GM23248 (cell line): ENCODE measurements around the gene PDLIM7. TPM values are rescaled to one million over a fixed set of nuclear protein-coding genes. Genes with fewer than 3 reads are reported as not detected.

Experiments used
- DNase-seq: peaks from one replicate; pipeline ENCODE4 v3.0.0-alpha.2; 2015
- H2AFZ ChIP-seq: fragments of 200-600 bp; sonication (generic); 2 replicates; pipeline ENCODE4 v1.6.1; 2016; ENCODE audit warnings: antibody characterized with exemption
- H3F3A ChIP-seq: fragments of 200-600 bp; sonication (generic); 2 replicates; pipeline ENCODE4 v1.6.1; 2016; ENCODE audit warnings: mild to moderate bottlenecking, antibody characterized with exemption, mixed run types; ENCODE audit not compliant: insufficient read depth
- H3K27ac ChIP-seq: fragments of 200-600 bp; sonication (generic); 2 replicates; pipeline ENCODE4 v1.5.1; 2016; ENCODE audit warnings: mild to moderate bottlenecking
- H3K27me3 ChIP-seq: fragments of 200-600 bp; sonication (generic); replicated peaks from 2 replicates; pipeline ENCODE4 v1.6.1; 2016; ENCODE audit warnings: mild to moderate bottlenecking; ENCODE audit not compliant: insufficient read depth
- H3K36me3 ChIP-seq: fragments of 200-600 bp; sonication (generic); 2 replicates; pipeline ENCODE4 v1.6.1; 2016; ENCODE audit warnings: low read depth, mild to moderate bottlenecking
- H3K4me1 ChIP-seq: fragments of 200-600 bp; sonication (generic); 2 replicates; pipeline ENCODE4 v1.6.1; 2016; ENCODE audit warnings: mild to moderate bottlenecking; ENCODE audit not compliant: insufficient read depth
- H3K4me2 ChIP-seq: fragments of 200-600 bp; sonication (generic); one replicate; pipeline ENCODE4 v1.6.1; 2016; ENCODE audit warnings: mild to moderate bottlenecking; ENCODE audit not compliant: unreplicated experiment
- H3K4me3 ChIP-seq: fragments of 200-600 bp; sonication (generic); 2 replicates; pipeline ENCODE4 v1.5.1; 2016; ENCODE audit warnings: mild to moderate bottlenecking
- H3K79me2 ChIP-seq: fragments of 200-600 bp; sonication (generic); 2 replicates; pipeline ENCODE4 v1.6.1; 2016; ENCODE audit warnings: mild to moderate bottlenecking; ENCODE audit not compliant: insufficient read depth
- H3K9ac ChIP-seq: fragments of 200-600 bp; sonication (generic); 2 replicates; pipeline ENCODE4 v1.6.1; 2016; ENCODE audit warnings: mild to moderate bottlenecking
- H3K9me2 ChIP-seq: fragments of 200-600 bp; sonication (generic); 2 replicates; pipeline ENCODE4 v1.6.1; 2016; ENCODE audit warnings: mixed run types, mild to moderate bottlenecking, moderate library complexity; ENCODE audit not compliant: insufficient read depth
- H3K9me3 ChIP-seq: fragments of 200-600 bp; sonication (generic); one replicate; pipeline ENCODE4 v1.6.1; 2017; ENCODE audit warnings: low read depth
- H4K20me1 ChIP-seq: fragments of 200-600 bp; sonication (generic); 2 replicates; pipeline ENCODE4 v1.6.0; 2016; ENCODE audit not compliant: insufficient read depth
- EZH2 ChIP-seq: fragments of 200-600 bp; sonication (generic); IDR thresholded peaks from 2 replicates; pipeline ENCODE4 v1.6.1; 2018; ENCODE audit warnings: antibody characterized with exemption, mild to moderate bottlenecking; ENCODE audit not compliant: insufficient read depth, poor library complexity, severe bottlenecking
- EZH2phosphoT487 ChIP-seq: fragments of 200-600 bp; sonication (generic); IDR thresholded peaks from 2 replicates; pipeline ENCODE4 v1.6.1; 2018; ENCODE audit warnings: antibody characterized with exemption, moderate library complexity, mild to moderate bottlenecking, low read depth; ENCODE audit not compliant: insufficient read depth
- WGBS, 2 experiments: methylation state at CpG; one replicate each; pipeline ENCODE4 v1.1.6; 2015 to 2017; ENCODE audit warnings: low lambda C conversion rate in 2 of 2, low coverage in 1 of 2; ENCODE audit errors: missing lambda C conversion rate in 2 of 2; 5-methylcytosine and 5-hydroxymethylcytosine counted together
- in situ Hi-C: fragments of 300-500 bp; cut with MboI; formaldehyde crosslinking; loops from 2 replicates; pipeline ENCODE4 v1.15.0; 2020
- polyA plus RNA-seq: library from polyadenylated mRNA; unstranded; fragments of >200 nt; fragmentation: Nextera tagmentation; extraction: Ambion mirVana; gene quantifications from 2 replicates; pipeline ENCODE4 v1.2.1, GENCODE V29; 2016
- total RNA-seq: library from RNA; depleted of rRNA; stranded (reverse); fragments of >200 nt; shearing (Covaris generic); gene quantifications from 2 replicates; pipeline ENCODE4 v1.2.3, GENCODE V29; 2014

Gene PDLIM7
- total and polyA plus RNA-seq, 2 experiments from 2014 or later = 320 to 556 TPM

GRCh38 chr5:177465044-177465443, 32.4 kb downstream of the PDLIM7 start:
- no peak for DNase-seq
- Histone ChIP-seq H3K79me2 (peaks cover 55% of the 10 kb centered on the region), H3K4me1 (peaks cover 14% of the 10 kb centered on the region), H3K9me2 (no peaks in the 10 kb centered on the region), H3K4me3 (no peak overlapping the region), H2AFZ (no peak overlapping the region), H3K36me3 (peaks cover 20% of the 10 kb centered on the region), H3K27me3 (no peaks in the 10 kb centered on the region), H3K27ac (no peak overlapping the region), H4K20me1 (no peaks in the 10 kb centered on the region; the same call in 1 of the 2 replicates), H3K9me3 (no peaks in the 10 kb centered on the region), H3K4me2 (no peak overlapping the region), H3K9ac (no peak overlapping the region), H3F3A (peaks cover 28% of the 10 kb centered on the region)
- in situ Hi-C loops = no loop called here
- no peak for TF ChIP-seq EZH2
- no peak for TF ChIP-seq EZH2phosphoT487
- WGBS, 2 experiments = 98% methylated on average over 11 of the region's 11 CpGs

GRCh38 chr5:177462021-177462670, 35.3 kb downstream of the PDLIM7 start:
- H2AFZ ChIP-seq = no peak overlapping the region
- no peak for DNase-seq
- H3K4me2 ChIP-seq = no peak overlapping the region
- H4K20me1 ChIP-seq = 0 out of 2 replicates have a peak, but pooled peaks cover 7% of the 10 kb centered on the region
- H3K4me3 ChIP-seq = no peak overlapping the region
- no peaks in the 10 kb centered on the region for H3K9me2 ChIP-seq
- no peak overlapping the region for H3K27ac ChIP-seq
- no peaks in the 10 kb centered on the region for H3K27me3 ChIP-seq
- H3F3A ChIP-seq = peaks cover 29% of the 10 kb centered on the region
- TF ChIP-seq EZH2 (no peak), EZH2phosphoT487 (no peak)
- in situ Hi-C loops = no loop called here
- H3K36me3 ChIP-seq = peaks cover 22% of the 10 kb centered on the region
- no peak overlapping the region for H3K9ac ChIP-seq
- WGBS, 2 experiments = 81 to 86% methylated on average over 21 to 27 of the region's 27 CpGs
- peaks cover 34% of the 10 kb centered on the region for H3K79me2 ChIP-seq
- no peaks in the 10 kb centered on the region for H3K4me1 ChIP-seq
- no peaks in the 10 kb centered on the region for H3K9me3 ChIP-seq

GRCh38 chr5:177459819-177460628, 37.4 kb downstream of the PDLIM7 start:
- DNase-seq = no peak
- Histone ChIP-seq H3K9ac (no peak overlapping the region), H3K27me3 (no peaks in the 10 kb centered on the region), H3K79me2 (peaks cover 24% of the 10 kb centered on the region), H3F3A (peaks cover 35% of the 10 kb centered on the region), H3K9me2 (no peaks in the 10 kb centered on the region), H2AFZ (no peak overlapping the region), H3K4me2 (no peak overlapping the region), H3K36me3 (peaks cover 22% of the 10 kb centered on the region), H3K9me3 (no peaks in the 10 kb centered on the region), H3K4me1 (0 out of 2 replicates have a peak, but pooled peaks cover 10% of the 10 kb centered on the region), H4K20me1 (0 out of 2 replicates have a peak, but pooled peaks cover 13% of the 10 kb centered on the region), H3K4me3 (no peak overlapping the region), H3K27ac (no peak overlapping the region)
- in situ Hi-C loops = loop anchor here (10.0 kb wide), 1 partner anchor 65 kb away; no protein-coding TSS in a partner anchor
- WGBS, 2 experiments = 90 to 96% methylated on average over 25 to 28 of the region's 28 CpGs
- TF ChIP-seq EZH2phosphoT487 (no peak), EZH2 (no peak)

- H3K9me2 ChIP-seq = no peaks in the 10 kb centered on the region
- H3K27ac ChIP-seq = no peak overlapping the region
- no peak for TF ChIP-seq EZH2
- no peak for TF ChIP-seq EZH2phosphoT487
- H4K20me1 ChIP-seq = 0 out of 2 replicates have a peak, but pooled peaks cover 13% of the 10 kb centered on the region
- H3K36me3 ChIP-seq = peaks cover 19% of the 10 kb centered on the region
- no peaks in the 10 kb centered on the region for H3K27me3 ChIP-seq
- in situ Hi-C loops = loop anchor here (10.0 kb wide), 1 partner anchor 65 kb away; no protein-coding TSS in a partner anchor
- WGBS, 2 experiments = 87% methylated on average over 11 of the region's 11 CpGs; no CpG with 5 or more reads in 1 of the 2 experiments
- H3K9ac ChIP-seq = no peak overlapping the region
- H3K4me1 ChIP-seq = 0 out of 2 replicates have a peak, but pooled peaks cover 10% of the 10 kb centered on the region
- no peak overlapping the region for H3K4me3 ChIP-seq
- DNase-seq = no peak
- peaks cover 35% of the 10 kb centered on the region for H3F3A ChIP-seq
- no peaks in the 10 kb centered on the region for H3K9me3 ChIP-seq
- H2AFZ ChIP-seq = no peak overlapping the region
- H3K4me2 ChIP-seq = no peak overlapping the region
- peaks cover 24% of the 10 kb centered on the region for H3K79me2 ChIP-seq
Observed at GRCh38 chr5:177459357-177459756, 38.0 kb downstream of the PDLIM7 start.
